WERI-Rb-1 (cell line): ENCODE measurements around the gene TGFB2.

Experiments used
- DNase-seq: peaks from one replicate; pipeline ENCODE4 v3.0.0-alpha.2; 2020
- H3K27ac ChIP-seq: fragments of 250-450 bp; sonication (Bioruptor Pico); 2 replicates; pipeline ENCODE4 v1.5.1; 2020; ENCODE audit warnings: mild to moderate bottlenecking, moderate library complexity
- H3K27me3 ChIP-seq: fragments of 250-450 bp; sonication (Bioruptor Pico); 2 replicates; pipeline ENCODE4 v1.5.1; 2021; ENCODE audit warnings: mild to moderate bottlenecking, low read depth, moderate library complexity; ENCODE audit not compliant: insufficient read depth, severe bottlenecking
- H3K36me3 ChIP-seq: fragments of 250-450 bp; sonication (Bioruptor Pico); 2 replicates; pipeline ENCODE4 v1.5.1; 2020; ENCODE audit warnings: mild to moderate bottlenecking, moderate library complexity
- H3K4me3 ChIP-seq: 2 replicates; pipeline ENCODE4 v1.5.1; 2011; ENCODE audit warnings: low read depth, mild to moderate bottlenecking, control low read depth, low read length
- H3K9me3 ChIP-seq: fragments of 250-450 bp; sonication (Bioruptor Pico); 2 replicates; pipeline ENCODE4 v1.5.1; 2021; ENCODE audit warnings: mild to moderate bottlenecking, moderate library complexity; ENCODE audit not compliant: severe bottlenecking
- CTCF ChIP-seq: IDR thresholded peaks from 2 replicates; pipeline ENCODE4 v1.5.1; 2011; ENCODE audit warnings: low read depth, mild to moderate bottlenecking, control low read depth, inconsistent platforms, low read length

The TGFB2 gene

GRCh38 chr1:218364028-218364710 is 19.0 kb downstream of the TGFB2 start:
- DNase-seq = no peak
- no peaks in the 10 kb centered on the region for H3K9me3 ChIP-seq
- no peak overlapping the region for H3K4me3 ChIP-seq
- H3K36me3 ChIP-seq = no peaks in the 10 kb centered on the region
- TF ChIP-seq CTCF = no peak
- H3K27ac ChIP-seq = no peak overlapping the region
- H3K27me3 ChIP-seq = no peaks in the 10 kb centered on the region

GRCh38 chr1:218365226-218365999 is 20.3 kb downstream of the TGFB2 start:
- Histone ChIP-seq H3K36me3 (no peaks in the 10 kb centered on the region), H3K27ac (no peak overlapping the region), H3K9me3 (no peaks in the 10 kb centered on the region), H3K27me3 (no peaks in the 10 kb centered on the region), H3K4me3 (no peak overlapping the region)
- no peak for DNase-seq
- TF ChIP-seq CTCF = no peak

- Histone ChIP-seq H3K27ac (no peak overlapping the region), H3K27me3 (no peaks in the 10 kb centered on the region), H3K4me3 (no peak overlapping the region), H3K9me3 (no peaks in the 10 kb centered on the region), H3K36me3 (no peaks in the 10 kb centered on the region)
- TF ChIP-seq CTCF = no peak
- no peak for DNase-seq
Observed at GRCh38 chr1:218366322-218367052, 21.4 kb downstream of the TGFB2 start.

GRCh38 chr1:218367118-218367517 is 22.0 kb downstream of the TGFB2 start:
- Histone ChIP-seq H3K4me3 (no peak overlapping the region), H3K36me3 (no peaks in the 10 kb centered on the region), H3K9me3 (no peaks in the 10 kb centered on the region), H3K27me3 (no peaks in the 10 kb centered on the region), H3K27ac (no peak overlapping the region)
- no peak for TF ChIP-seq CTCF
- DNase-seq = no peak

- H3K9me3 ChIP-seq = no peaks in the 10 kb centered on the region
- no peak for TF ChIP-seq CTCF
- peak; percentile 55 for DNase-seq
- H3K27me3 ChIP-seq = no peaks in the 10 kb centered on the region
- no peaks in the 10 kb centered on the region for H3K36me3 ChIP-seq
- H3K27ac ChIP-seq = no peak overlapping the region
- H3K4me3 ChIP-seq = no peak overlapping the region
Observed at GRCh38 chr1:218368686-218369085, 23.6 kb downstream of the TGFB2 start.
